ENCODE results near the gene ARHGEF28.

DNA sequence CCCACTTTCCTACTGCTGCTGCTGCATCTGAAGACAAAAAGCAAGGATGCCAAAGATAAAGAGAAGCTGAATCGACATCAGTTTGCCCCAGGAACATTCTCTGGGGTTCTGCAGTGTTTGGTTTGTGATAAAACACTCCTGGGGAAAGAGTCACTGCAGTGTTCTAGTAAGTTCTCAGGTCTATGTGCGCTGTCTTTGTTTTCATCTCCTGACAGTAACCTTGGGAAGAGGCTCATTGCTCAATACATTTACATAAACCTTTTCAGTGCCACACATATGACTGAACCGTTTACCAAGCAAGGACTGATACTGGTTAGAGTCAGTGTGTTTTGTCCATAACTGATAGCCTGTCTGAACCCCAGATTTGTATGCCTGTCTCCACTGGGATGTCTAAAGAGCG, 232.1 kb downstream of the ARHGEF28 start:
- TF ChIP-seq, protein P1, sequence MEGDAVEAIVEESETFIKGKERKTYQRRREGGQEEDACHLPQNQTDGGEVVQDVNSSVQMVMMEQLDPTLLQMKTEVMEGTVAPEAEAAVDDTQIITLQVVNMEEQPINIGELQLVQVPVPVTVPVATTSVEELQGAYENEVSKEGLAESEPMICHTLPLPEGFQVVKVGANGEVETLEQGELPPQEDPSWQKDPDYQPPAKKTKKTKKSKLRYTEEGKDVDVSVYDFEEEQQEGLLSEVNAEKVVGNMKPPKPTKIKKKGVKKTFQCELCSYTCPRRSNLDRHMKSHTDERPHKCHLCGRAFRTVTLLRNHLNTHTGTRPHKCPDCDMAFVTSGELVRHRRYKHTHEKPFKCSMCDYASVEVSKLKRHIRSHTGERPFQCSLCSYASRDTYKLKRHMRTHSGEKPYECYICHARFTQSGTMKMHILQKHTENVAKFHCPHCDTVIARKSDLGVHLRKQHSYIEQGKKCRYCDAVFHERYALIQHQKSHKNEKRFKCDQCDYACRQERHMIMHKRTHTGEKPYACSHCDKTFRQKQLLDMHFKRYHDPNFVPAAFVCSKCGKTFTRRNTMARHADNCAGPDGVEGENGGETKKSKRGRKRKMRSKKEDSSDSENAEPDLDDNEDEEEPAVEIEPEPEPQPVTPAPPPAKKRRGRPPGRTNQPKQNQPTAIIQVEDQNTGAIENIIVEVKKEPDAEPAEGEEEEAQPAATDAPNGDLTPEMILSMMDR (IDR thresholded peaks at IDR 0.05), result no peak
- no peak for TF ChIP-seq POLR2A (IDR thresholded peaks at IDR 0.05)
